Measurements from ENCODE around the gene KRCC1.

KRCC1 gene

DNA sequence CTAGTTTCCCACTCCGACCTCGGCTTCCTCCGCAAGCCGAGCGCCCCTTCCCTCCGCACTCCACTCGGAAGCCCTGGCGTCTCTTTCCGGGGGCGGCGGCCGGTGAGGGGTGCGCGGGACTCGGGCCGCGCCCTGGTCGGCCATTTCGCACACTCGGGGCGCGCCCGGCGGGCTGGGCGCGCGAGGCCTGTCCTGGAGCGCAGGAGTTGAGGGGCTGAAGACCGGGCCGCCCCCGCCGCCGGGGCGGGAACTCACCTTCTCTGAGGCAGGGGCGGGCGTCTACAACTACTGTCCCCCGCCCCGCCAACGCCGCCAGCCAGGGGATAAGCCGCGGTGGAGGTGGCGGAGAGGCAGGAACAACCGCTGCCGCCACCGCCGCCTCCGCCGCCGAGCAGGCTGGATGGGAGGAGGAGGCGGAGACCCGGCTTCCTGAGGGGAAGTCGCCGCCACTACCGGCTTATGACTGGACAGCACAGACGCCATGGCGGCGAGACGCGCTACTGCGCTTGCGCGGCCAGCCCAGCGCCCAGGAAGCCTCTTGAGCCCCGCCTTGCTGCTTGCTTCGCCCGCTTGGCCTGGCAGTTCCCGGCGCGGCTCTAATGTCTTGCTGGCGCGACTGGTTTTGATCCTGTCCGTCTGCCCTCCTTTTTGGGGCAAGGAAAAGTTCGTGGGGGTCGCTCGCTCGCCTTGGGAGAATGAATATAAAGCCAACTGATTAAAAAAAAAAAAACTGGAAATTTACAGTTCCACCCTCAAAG lies at the start of gene KRCC1:
Gene KRCC1, minus strand, starts transcription at position 413 of the 758 bp plus-strand sequence. CDS start 27,220 bp downstream, outside the sequence.
- peak; percentile 98 for DNase-seq (ENCODE audit: low spot score)

DNA sequence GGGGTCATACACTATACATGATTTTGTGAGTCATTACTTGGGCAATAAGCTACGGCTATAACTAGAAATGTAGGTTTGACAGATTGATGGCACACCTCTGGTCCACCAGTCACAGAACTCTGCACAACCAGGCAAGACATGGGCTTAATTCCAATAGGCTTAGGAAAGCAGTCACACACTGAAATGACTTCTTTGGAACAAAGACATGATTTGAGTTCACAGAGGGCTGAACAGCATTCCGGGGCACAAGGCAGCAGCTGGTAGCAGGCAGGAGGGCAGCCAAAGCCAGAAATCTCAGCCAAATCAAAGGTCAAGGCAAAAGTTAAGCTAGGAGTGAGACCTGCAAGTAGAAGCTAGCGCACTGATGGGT lies 44.9 kb upstream of the KRCC1 start:
- DNase-seq (ENCODE audit: low spot score) = no peak

DNA sequence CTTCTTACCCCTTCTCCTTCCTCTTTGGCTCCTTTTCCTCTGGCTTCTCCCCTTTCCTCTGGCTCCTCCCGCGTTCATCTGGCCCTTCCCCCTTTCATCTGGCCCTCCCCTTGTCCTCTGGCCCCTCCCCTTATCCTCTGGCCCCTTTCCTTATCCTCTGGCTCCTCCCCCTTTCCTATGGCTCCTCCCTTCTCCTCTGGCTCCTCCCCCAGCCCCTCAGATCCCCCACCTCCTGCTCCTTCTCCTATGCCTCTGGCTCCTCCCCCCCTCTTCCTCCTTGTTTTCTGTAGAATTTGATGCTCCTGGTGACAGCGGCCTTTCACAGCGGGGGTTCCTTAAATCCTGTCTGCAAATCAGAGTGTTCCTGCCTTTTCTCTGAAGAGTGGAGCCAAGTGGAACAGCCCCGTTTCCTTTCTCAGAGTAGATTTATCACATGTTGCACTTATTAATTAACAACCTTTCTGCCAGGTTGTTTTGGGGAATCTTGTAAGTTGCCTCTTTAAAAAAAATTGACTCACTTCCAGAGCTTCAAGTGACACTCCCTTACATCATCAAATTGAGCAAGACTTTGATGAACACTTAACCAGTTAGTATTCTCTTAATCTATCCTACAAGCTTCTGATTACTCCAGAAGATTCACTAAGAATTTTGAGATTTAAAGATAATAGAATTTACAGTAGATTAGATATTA lies 44.4 kb upstream of the KRCC1 start:
- peak; percentile 14 for DNase-seq (ENCODE audit: low spot score)

DNA sequence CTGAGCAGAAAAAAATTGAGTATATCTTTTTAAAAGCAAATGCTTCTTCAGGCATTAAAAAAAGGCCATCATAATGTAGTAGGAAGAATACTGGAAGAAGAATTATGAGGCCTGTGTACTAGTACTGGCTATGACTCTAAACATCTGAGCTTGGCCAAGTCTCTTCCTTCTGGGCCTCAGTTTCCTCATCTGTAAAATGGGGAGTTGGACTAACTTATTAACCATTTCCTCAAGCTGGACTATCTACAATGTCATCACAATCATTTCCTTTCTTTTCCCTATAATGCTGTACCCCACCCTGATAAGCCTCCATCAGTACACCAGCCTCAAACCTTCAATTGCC lies 42.9 kb upstream of the KRCC1 start:
- DNase-seq (ENCODE audit: low spot score) = no peak

DNA sequence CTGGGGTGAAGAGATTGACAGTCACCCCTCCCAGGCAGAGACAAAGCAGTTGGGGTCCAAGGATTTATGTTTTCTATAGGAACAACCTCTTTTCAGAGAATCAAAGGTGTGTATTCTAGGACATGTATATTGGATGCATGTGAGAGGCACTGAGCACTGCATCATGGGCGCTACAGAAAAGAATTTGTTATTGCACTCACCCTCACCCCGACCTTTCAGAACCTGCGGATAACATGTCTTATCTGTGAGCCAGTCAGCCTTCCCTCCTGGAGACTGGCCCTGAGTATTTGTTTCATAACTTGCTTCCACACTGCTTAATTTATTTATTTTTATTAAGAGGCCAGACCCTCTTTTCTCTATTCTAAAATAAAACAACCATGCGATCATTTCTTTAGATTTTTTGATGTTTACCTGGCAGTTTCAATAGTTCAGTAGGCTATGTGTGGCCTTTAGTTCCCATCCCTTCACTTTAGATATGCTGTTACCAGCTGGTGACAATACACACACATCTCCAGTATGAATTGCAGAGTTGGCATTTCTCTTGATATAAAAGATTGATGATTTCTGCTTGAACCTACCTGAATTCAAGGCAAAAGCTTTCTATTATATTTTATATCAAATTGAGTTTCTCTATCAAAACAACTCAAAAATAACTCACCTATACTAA lies 42.4 kb upstream of the KRCC1 start:
- DNase-seq (ENCODE audit: low spot score) = no peak

DNA sequence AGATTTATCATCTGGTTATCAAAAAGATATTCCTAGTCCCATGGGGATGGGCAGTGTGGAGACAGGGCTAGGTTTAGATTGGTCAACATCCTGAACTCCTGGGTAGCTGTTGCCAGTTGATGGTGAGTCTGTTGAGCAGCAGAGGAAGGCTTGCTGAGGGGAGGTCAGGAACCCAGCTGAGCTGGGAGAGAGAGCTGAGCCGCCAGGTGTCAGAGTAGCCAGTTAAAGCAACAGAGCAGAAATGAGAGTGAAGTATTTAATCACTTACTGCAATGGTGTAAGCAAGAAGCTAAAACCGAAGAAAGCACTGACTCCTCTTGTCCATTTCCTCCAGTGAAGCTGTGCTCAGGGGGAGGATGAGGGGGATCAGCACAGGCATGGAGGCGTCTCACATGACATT lies 41.6 kb upstream of the KRCC1 start:
- no peak for DNase-seq (ENCODE audit: low spot score)

DNA sequence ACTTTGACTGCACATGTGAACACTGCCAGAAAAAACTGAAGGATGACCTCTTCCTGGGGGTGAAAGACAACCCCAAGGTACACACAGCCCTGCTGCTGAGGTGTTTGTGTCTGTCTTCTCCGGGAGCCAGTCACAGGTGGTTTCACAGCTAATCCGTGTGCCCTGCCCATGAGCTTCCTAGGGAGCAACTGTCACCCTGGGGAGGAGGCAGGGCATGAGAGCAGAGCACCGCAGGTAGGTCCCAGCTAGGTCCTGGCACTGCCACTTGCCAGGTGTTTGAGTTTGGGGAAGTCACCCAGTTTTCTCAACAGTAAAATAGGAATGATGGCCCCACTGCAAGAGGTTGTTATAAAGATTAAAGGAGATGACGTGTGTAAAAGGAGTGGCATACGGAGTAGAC lies 41.1 kb upstream of the KRCC1 start:
- DNase-seq (ENCODE audit: low spot score) = no peak

DNA sequence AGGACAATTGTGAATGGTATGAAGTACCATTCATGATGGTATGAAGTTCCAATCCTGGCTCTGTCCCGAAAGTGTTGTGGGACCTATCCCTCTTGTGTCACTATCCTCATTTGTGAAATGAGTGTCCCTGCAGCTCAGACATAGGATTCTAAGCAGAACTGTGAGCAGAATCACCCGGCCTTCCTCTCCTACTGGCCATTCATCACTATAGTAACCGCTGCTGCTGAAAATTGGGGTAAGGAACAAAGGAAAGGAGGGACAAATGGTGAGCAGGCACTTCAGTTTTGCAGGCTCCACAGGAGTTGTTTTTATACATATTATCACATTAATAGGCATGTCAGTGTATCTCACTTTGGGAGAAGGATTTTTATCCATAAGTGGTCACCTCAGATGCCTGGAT lies 39.4 kb upstream of the KRCC1 start:
- DNase-seq (ENCODE audit: low spot score) = no peak

DNA sequence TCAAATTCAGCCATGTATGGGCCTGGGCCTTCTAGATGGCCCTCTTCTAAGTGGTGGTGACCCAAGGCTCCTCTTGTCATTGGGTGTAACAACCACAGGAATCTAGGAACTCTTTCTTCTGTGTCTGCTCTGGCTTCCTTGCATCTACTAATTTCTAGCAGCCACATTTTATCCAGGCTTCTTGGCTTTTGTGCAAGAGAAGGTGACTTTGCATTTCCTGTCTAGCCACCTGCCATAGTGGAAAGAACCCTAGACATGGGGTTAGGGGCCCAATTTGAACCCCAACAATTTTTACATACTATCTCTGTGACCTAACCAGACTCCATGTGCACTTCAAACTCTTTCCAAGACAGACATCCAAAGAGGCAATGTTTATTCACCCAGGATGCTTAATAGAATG lies 37.2 kb upstream of the KRCC1 start:
- no peak for DNase-seq (ENCODE audit: low spot score)

DNA sequence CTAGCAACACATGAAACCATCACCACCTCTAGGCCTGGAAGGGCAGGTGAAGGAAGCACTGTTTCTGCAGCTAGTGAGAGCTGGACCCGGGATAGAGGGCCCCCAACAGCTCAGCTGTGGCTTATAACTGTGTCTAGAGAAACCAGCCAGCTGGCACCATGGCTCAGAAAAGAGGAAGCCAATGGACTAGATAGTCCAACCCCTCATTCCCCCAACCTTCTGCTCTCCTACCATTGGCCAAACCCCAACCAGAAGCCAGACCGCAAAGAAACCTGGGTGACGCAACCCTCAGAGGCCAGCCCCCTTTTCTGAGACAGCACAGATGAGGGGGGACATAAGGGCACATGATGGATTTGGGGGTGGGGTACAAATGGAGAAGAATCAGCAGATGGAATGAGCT lies 36.4 kb upstream of the KRCC1 start:
- DNase-seq (ENCODE audit: low spot score) = no peak

DNA sequence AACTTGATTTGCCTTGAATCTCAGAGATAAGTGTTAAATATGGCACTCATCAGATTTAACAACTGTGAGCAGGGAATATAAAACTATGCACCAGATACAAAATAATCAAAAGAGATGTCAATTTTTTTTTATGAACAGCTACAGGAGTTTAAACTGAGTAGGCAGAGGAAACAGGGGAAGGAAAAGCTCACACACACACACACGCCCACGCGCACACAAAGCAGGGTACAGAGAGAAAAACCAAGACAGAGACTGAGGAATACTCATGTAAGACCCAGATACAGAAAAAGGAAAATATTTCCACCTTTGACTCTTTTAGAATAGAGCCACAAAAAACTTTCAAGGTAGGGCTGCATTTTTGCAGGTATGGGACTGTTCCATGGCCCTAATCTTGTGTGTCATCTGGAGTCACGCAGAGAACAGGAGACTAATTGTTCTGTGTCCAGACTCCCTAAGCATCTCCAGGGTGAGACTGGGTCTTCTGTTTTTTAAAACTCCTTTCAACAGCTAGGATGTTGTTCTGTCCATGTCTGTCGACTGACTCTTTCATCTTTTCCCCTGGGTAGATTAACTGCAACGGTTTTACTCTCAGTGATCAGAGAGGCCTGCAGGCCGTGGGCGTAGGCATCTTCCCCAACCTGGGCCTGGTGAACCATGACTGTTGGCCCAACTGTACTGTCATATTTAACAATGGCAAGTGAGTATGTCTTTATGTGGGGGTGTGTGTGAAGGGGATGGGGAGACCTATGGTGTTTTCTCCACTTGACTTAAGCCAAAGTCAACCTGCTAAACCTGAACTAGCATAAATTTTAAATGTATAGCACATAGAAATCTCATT lies 35.1 kb upstream of the KRCC1 start:
- no peak for DNase-seq (ENCODE audit: low spot score)

DNA sequence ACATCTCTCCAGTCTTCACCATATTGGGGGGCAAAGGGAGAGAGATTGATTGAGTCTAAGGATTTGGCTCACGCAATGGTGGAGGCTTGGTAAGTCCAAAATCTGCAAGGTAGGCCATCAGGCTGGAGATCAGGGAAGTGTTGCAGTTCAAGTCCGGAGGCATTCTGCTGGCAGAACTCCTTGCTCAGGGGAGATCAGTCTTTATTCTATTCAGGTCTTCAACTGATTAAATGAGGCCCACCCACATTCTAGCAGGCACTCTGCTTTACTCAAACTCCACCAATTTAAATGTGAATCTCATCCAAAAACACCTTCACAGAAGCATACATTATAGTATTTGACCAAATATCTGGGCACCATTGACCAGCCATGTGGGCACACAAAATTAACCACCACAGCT lies 33.4 kb upstream of the KRCC1 start:
- no peak for DNase-seq (ENCODE audit: low spot score)

DNA sequence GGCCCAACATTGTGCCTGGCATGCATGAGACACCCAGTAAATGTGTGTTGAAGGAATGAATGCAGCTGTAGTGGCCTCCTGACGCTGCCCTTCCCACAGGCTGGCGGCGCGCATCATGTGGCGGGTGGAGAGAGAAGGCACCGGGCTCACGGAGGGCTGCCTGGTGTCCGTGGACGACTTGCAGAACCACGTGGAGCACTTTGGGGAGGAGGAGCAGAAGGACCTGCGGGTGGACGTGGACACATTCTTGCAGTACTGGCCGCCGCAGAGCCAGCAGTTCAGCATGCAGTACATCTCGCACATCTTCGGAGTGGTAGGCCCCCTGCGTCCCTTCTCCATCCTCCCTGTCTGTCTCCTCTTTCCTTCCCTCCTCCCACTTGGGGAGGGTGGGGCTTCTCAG lies 32.2 kb upstream of the KRCC1 start:
- no peak for DNase-seq (ENCODE audit: low spot score)

DNA sequence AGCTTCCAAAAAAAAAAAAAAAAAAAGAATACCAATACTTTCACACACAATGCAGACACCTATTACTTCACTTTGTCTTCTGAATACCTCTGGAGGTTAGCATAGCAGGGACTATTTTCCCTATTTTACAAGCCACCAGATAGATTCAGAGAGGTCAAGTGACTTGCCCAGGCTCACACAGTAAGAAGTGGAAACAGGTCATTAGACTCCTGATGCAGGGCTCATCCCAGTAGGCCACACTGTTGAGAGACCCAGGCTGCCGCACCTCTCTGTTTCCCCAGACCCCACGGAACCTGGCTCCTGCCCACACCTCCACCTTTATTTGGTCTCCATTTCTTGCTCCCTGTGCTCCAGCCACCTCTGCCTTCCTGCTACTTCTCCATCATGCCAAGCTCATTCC lies 31.5 kb upstream of the KRCC1 start:
- DNase-seq (ENCODE audit: low spot score) = no peak

DNA sequence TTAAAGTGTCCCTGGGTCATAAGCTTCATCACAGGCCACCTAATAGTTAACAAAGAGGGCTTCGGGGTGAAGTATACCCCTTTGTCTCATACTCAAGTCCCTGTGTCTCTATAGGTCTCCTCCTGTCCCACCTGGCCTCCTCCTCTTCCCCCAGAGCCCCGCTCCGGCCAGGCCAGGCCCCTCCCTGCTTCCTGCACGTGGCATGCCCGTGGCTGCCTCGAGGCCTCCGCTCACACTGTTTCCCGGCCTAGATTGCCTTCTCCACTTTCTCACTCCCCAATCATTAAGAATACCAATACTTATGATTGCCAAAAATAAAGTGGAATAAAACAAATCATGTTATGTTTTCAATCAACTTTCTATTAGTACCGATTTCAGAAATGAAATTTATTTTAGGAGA lies 30.8 kb upstream of the KRCC1 start:
- DNase-seq (ENCODE audit: low spot score) = no peak

DNA sequence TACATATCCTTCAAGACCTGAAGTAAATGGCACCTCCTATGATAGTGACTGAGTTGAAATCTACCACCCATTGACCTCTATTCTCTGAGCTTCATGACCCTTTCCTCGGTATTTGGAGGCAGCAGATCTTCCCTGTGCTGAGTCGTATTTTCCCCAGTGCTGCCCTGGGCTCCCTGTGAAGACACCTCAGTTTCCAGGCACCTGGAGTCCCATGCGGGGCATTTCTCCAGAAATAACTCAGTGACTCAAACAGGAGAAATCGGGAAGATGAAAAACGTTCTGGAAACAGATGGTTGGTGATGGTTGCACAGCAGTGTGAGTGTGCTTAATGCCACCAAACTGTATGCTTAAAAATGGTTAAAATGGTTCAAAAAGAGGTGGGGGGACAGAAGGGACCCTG lies 30.0 kb upstream of the KRCC1 start:
- DNase-seq (ENCODE audit: low spot score) = no peak

DNA sequence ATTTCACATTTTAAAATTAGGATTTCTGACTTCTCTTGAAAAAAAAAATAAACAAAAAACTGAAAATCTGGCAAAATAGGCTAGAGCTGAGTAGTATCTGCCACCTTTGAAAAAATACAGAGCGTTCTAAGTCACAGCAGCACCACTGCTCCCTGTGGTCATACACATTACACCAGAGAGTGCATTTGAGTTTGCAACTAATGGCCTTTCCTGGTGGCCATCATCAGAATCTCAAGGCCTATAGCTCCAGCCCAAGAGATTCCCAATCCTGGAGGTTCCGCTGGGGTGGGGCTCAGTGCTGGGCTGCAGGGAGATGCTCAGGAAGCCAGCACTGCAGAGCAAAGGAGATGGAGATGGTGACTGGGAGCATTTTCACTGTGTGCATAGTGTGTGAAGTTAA lies 29.5 kb upstream of the KRCC1 start:
- DNase-seq (ENCODE audit: low spot score) = no peak

DNA sequence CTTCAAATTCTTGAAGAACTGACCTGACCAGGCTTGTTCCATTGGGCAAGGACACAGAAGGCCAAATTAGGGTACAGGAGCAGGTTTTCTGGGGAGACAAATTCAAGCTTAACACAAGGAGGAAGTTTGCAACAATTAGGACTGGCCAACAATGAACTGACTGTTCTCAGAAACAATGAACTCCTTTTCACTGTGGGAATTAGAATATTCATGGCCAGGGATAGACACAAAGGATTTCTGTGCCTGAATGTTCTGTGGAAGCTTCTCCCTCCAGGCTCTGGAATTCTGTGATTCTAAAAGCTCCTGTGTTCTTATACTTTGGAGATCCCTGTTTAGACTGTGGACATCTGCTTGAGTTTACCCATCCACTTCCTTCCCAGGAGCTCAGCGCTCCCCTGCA lies 27.2 kb upstream of the KRCC1 start:
- DNase-seq (ENCODE audit: low spot score) = no peak

DNA sequence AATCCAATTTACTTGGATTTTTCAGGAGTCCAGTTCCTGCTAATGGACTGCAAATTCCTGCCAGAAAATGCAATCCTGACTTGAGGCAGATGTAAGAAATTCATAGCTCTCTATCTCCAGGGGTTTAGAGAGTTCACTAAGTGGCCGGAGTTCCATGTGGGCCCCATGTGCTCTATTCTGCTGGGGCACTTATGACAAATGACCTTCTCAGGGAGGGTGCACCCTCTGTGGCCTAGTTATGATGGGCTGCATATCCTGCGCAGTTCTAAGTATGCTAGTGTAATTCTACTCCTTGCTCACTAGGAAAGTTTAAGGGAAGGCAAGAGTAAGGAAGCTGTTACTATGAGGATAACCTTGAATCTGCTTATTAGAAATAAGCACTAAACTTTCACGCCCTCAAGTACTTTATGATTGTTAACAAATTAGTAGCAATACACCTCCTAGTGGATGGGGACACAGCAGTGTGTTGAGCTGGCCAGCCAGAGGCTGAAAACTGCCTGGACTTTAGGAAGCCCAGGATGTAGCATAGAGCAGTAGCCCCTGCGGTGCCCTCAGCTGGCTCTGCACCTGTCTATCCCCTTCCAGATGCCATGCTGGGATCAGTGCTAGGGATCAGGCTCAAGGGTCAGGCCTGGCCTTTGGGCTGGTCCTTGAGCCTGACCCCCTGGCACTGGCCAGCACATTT lies 26.5 kb upstream of the KRCC1 start:
- DNase-seq (ENCODE audit: low spot score) = no peak

DNA sequence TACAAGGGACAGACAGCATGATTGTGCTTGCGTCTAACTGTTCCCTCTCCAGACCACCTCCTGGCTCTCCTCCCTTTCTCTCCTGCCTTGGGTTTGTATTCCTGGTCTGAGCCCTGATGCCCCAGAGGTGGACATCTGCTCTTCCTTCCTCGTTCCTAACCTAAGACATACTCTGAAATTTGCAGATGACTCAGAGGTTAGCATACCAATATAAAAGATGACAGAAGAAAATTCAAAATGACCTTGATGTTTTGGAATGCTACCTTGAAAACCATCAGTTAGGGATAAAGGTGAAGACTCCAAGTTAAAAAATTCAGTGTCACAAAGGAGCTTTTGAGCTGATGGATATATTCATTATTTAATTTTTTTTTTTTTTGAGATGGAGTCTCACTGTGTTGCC lies 25.0 kb upstream of the KRCC1 start:
- no peak for DNase-seq (ENCODE audit: low spot score)

DNA sequence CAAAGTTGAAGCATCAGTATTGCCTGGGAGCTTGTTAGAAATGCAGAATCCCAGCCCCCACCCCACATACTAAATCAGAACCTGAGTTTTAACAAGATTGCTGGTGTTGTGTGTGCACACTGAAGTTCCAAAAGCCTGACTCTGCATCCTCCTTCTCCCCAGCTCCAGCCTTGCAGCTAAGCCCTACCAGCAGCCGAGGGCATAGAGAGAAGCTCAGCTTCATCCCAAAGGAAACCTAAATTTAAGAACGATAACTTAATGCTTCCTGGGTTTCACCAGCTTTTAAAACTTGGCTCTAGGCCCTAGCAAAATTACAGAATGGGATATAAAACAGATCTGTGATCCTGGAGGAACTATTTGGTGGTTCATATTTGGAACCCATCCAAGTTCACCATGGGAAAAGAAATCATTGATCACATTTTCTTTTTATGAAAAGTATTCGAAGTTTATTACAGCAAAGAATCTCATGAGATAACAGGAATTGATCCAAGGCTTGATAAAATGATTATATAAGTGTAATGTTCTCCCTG lies 23.1 kb upstream of the KRCC1 start:
- DNase-seq (ENCODE audit: low spot score) = no peak

DNA sequence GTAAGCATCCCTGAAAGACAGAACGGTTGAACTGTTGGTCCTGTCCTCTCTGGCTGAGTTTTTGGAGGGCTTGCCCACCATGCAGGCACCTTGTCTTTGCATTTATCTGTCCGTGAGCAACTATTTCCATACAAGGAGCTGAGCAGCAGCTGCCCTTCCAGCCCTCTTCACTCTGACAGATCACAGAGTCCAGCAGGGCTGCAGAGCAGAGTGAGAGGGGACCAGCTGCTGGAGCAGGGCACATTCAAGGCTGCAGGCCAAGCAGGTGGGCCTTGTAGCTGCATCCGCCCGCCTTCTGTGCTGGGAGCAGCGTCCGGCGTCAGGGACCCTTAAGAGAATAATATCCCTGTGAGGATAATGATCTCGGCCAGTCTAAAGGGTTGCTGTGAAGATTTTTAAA lies 21.5 kb upstream of the KRCC1 start:
- no peak for DNase-seq (ENCODE audit: low spot score)
